Measurements from ENCODE around the gene FABP7.

DNA sequence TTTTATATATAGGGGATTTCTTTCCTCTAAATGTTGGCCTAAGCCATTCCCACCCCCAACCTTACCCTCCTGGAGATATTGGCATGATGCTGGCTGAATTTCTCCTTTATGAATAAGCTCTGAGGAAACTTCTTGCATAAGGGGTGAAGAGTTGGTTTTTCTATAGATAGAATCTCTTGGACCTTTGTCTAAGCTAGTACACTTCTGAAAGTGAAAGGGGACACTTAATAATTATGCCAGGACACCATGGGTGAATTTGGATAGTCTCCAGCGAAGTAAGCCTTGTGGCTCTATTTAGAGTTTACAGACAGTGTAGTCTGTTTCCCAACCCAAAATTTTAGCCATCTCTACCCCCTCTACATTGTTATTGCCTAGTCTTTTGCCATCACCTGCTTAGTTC is 27.1 kb upstream of the FABP7 start:
- TF ChIP-seq CTCF (IDR thresholded peaks at IDR 0.05), result no peak
- no peak for TF ChIP-seq MAZ (IDR thresholded peaks at IDR 0.05; ENCODE audit: borderline replicate concordance, low read depth, low read length)
- TF ChIP-seq RAD21 (conservative IDR thresholded peaks at IDR 0.05 in 1 of 2, IDR thresholded peaks at IDR 0.05 in 1 of 2), result no peak
- TF ChIP-seq, protein P1, sequence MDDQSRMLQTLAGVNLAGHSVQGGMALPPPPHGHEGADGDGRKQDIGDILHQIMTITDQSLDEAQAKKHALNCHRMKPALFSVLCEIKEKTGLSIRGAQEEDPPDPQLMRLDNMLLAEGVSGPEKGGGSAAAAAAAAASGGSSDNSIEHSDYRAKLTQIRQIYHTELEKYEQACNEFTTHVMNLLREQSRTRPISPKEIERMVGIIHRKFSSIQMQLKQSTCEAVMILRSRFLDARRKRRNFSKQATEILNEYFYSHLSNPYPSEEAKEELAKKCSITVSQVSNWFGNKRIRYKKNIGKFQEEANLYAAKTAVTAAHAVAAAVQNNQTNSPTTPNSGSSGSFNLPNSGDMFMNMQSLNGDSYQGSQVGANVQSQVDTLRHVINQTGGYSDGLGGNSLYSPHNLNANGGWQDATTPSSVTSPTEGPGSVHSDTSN (IDR thresholded peaks at IDR 0.05), result no peak
- TF ChIP-seq HMGXB4 (CRISPR knock-in tag; IDR thresholded peaks at IDR 0.05; ENCODE audit: borderline replicate concordance), result no peak
- no peak for TF ChIP-seq JUNB (IDR thresholded peaks at IDR 0.05)
- no peak for TF ChIP-seq ESRRA (IDR thresholded peaks at IDR 0.05; ENCODE audit: borderline replicate concordance, low read length)
- no peak for TF ChIP-seq REST (IDR thresholded peaks at IDR 0.05)
- no peak for TF ChIP-seq POLR2A (IDR thresholded peaks at IDR 0.05; ENCODE audit: low read length)
- TF ChIP-seq ZFP36 (IDR thresholded peaks at IDR 0.05; ENCODE audit: borderline replicate concordance, partially characterized antibody), result no peak

Measured in A549 (cell line).